Activated T-cell treated with anti-CD3 and anti-CD28 coated beads for 4 hours (primary cell): ENCODE measurements around the gene DIP2B.

Source experiments
- DNase-seq: peaks from one replicate; pipeline ENCODE4 v3.0.0-alpha.2; 2020

DIP2B gene

GRCh38 chr12:50581226-50582184, 76.7 kb downstream of the DIP2B start:
- no peak for DNase-seq

GRCh38 chr12:50584135-50584534, 79.3 kb downstream of the DIP2B start:
- no peak for DNase-seq

- DNase-seq = no peak
Measured at GRCh38 chr12:50589650-50590435, 85.1 kb downstream of the DIP2B start.

- DNase-seq = no peak
Measured at GRCh38 chr12:50590869-50591268, 86.1 kb downstream of the DIP2B start.

GRCh38 chr12:50595667-50596066, 90.9 kb downstream of the DIP2B start:
- DNase-seq = no peak

GRCh38 chr12:50597200-50598195, 92.7 kb downstream of the DIP2B start:
- DNase-seq = peak; percentile 38

- no peak for DNase-seq
Measured at GRCh38 chr12:50598321-50598862, 93.6 kb downstream of the DIP2B start.

- no peak for DNase-seq
Measured at GRCh38 chr12:50599366-50600095, 94.7 kb downstream of the DIP2B start.

- no peak for DNase-seq
Measured at GRCh38 chr12:50600364-50600763, 95.6 kb downstream of the DIP2B start.

GRCh38 chr12:50603817-50604639, 99.2 kb downstream of the DIP2B start:
- no peak for DNase-seq

- no peak for DNase-seq
Measured at GRCh38 chr12:50604640-50604920, 99.8 kb downstream of the DIP2B start.

GRCh38 chr12:50606675-50607375, 102.0 kb downstream of the DIP2B start:
- DNase-seq = no peak

GRCh38 chr12:50609292-50609874, 104.6 kb downstream of the DIP2B start:
- no peak for DNase-seq

- no peak for DNase-seq
Measured at GRCh38 chr12:50610171-50610570, 105.4 kb downstream of the DIP2B start.

GRCh38 chr12:50611021-50611744, 106.4 kb downstream of the DIP2B start:
- no peak for DNase-seq

GRCh38 chr12:50612882-50613281, 108.1 kb downstream of the DIP2B start:
- DNase-seq = no peak

GRCh38 chr12:50613463-50613862, 108.7 kb downstream of the DIP2B start:
- DNase-seq = no peak

- DNase-seq = no peak
Measured at GRCh38 chr12:50614167-50614759, 109.5 kb downstream of the DIP2B start.
